Mesenchymal stem cell (in vitro differentiated cells and primary cell): Measurements from ENCODE around the gene IKBKE.

Source experiments
- DNase-seq: peaks from one replicate; pipeline ENCODE4 v3.0.0-alpha.2; 2013
- H2AFZ ChIP-seq: one replicate; pipeline ENCODE4 v1.6.1; 2013; ENCODE audit warnings: low read depth, mild to moderate bottlenecking, control low read depth, inconsistent platforms, low read length, moderate library complexity
- H2AK5ac ChIP-seq: 2 replicates; pipeline ENCODE4 v1.6.1; 2013; ENCODE audit warnings: low read length, moderate library complexity, mild to moderate bottlenecking, inconsistent platforms; ENCODE audit not compliant: severe bottlenecking
- H2BK120ac ChIP-seq: one replicate; pipeline ENCODE4 v1.6.1; 2013; ENCODE audit warnings: low read depth, mild to moderate bottlenecking, inconsistent platforms, low read length, moderate library complexity
- H2BK12ac ChIP-seq, 2 experiments: one replicate each; pipeline ENCODE4 v1.6.1; 2013; ENCODE audit warnings: inconsistent platforms in 2 of 2, low read length in 2 of 2, mild to moderate bottlenecking in 2 of 2, moderate library complexity in 2 of 2, control low read depth in 1 of 2
- H2BK15ac ChIP-seq: one replicate; pipeline ENCODE4 v1.6.1; 2013; ENCODE audit warnings: mild to moderate bottlenecking, low read depth, inconsistent platforms; ENCODE audit not compliant: poor library complexity, severe bottlenecking
- H2BK5ac ChIP-seq: 2 replicates; pipeline ENCODE4 v1.6.1; 2013; ENCODE audit warnings: low read depth, mild to moderate bottlenecking, low read length, control low read depth, inconsistent platforms; ENCODE audit not compliant: poor library complexity, severe bottlenecking
- H3K14ac ChIP-seq, 2 experiments: one replicate each; pipeline ENCODE4 v1.6.1; 2013; ENCODE audit warnings: inconsistent platforms in 2 of 2, low read length in 2 of 2, control low read depth in 1 of 2, mild to moderate bottlenecking in 1 of 2, moderate library complexity in 1 of 2
- H3K18ac ChIP-seq, 2 experiments: one replicate each; pipeline ENCODE4 v1.6.1; 2013; ENCODE audit warnings: inconsistent platforms in 2 of 2, low read length in 2 of 2, control low read depth in 1 of 2, low read depth in 1 of 2, mild to moderate bottlenecking in 1 of 2
- H3K23ac ChIP-seq, 2 experiments: one replicate each; pipeline ENCODE4 v1.6.1; 2013; ENCODE audit warnings: inconsistent platforms in 2 of 2, low read length in 2 of 2, mild to moderate bottlenecking in 2 of 2, moderate library complexity in 2 of 2, control low read depth in 1 of 2
- H3K27ac ChIP-seq: 2 replicates; pipeline ENCODE4 v1.5.1; 2013; ENCODE audit warnings: mild to moderate bottlenecking, moderate library complexity, low read length, control low read depth, inconsistent platforms; ENCODE audit not compliant: poor library complexity, severe bottlenecking
- H3K27me3 ChIP-seq, 2 experiments: 2 replicates each; pipeline versions ENCODE4 v1.6.1 to v1.7.0; 2013; ENCODE audit warnings: low read length in 2 of 2, mild to moderate bottlenecking in 2 of 2, moderate library complexity in 2 of 2, control low read depth in 1 of 2, inconsistent platforms in 1 of 2; ENCODE audit not compliant: control insufficient read depth in 1 of 2, insufficient read depth in 1 of 2
- H3K36me3 ChIP-seq, 2 experiments: 2 replicates each; pipeline versions ENCODE4 v1.6.1 to v1.7.0; 2013; ENCODE audit warnings: low read length in 2 of 2, control low read depth in 1 of 2, inconsistent platforms in 1 of 2, low read depth in 1 of 2, mild to moderate bottlenecking in 1 of 2; ENCODE audit not compliant: insufficient read depth in 2 of 2, control insufficient read depth in 1 of 2
- H3K4ac ChIP-seq, 2 experiments: one replicate each; pipeline ENCODE4 v1.6.1; 2013; ENCODE audit warnings: inconsistent platforms in 2 of 2, low read length in 2 of 2, mild to moderate bottlenecking in 2 of 2, moderate library complexity in 2 of 2, control low read depth in 1 of 2, low read depth in 1 of 2
- H3K4me1 ChIP-seq: 2 replicates; pipeline ENCODE4 v1.6.1; 2013; ENCODE audit warnings: low read depth, low read length, control low read depth; ENCODE audit not compliant: control insufficient read depth, insufficient read depth
- H3K4me2 ChIP-seq: 2 replicates; pipeline ENCODE4 v1.6.1; 2013; ENCODE audit warnings: low read length, mild to moderate bottlenecking, inconsistent platforms; ENCODE audit not compliant: poor library complexity, severe bottlenecking
- H3K4me3 ChIP-seq, 2 experiments: 2 replicates each; pipeline versions ENCODE4 v1.5.1 to v1.7.0; 2013; ENCODE audit warnings: low read length in 2 of 2, mild to moderate bottlenecking in 2 of 2, control low read depth in 1 of 2, low read depth in 1 of 2; ENCODE audit not compliant: insufficient read depth in 1 of 2
- H3K79me1 ChIP-seq: replicated peaks from 2 replicates; pipeline ENCODE4 v1.6.1; 2013; ENCODE audit warnings: mild to moderate bottlenecking, control low read depth, low read length, inconsistent platforms; ENCODE audit not compliant: poor library complexity, severe bottlenecking
- H3K9ac ChIP-seq: 2 replicates; pipeline ENCODE4 v1.7.0; 2013; ENCODE audit warnings: mild to moderate bottlenecking, low read length, moderate library complexity
- H3K9me3 ChIP-seq: 2 replicates; pipeline ENCODE4 v1.7.0; 2013; ENCODE audit warnings: mild to moderate bottlenecking, low read length; ENCODE audit not compliant: control insufficient read depth
- H4K8ac ChIP-seq: one replicate; pipeline ENCODE4 v1.6.1; 2013; ENCODE audit warnings: inconsistent platforms, mild to moderate bottlenecking, low read length, moderate library complexity
- H4K91ac ChIP-seq: one replicate; pipeline ENCODE4 v1.6.1; 2013; ENCODE audit warnings: mild to moderate bottlenecking, low read length, inconsistent platforms
- WGBS: methylation state at CpG from one replicate; pipeline ENCODE4 v1.1.7; 2013; ENCODE audit warnings: mixed read lengths; 5-methylcytosine and 5-hydroxymethylcytosine counted together

Gene IKBKE

DNA sequence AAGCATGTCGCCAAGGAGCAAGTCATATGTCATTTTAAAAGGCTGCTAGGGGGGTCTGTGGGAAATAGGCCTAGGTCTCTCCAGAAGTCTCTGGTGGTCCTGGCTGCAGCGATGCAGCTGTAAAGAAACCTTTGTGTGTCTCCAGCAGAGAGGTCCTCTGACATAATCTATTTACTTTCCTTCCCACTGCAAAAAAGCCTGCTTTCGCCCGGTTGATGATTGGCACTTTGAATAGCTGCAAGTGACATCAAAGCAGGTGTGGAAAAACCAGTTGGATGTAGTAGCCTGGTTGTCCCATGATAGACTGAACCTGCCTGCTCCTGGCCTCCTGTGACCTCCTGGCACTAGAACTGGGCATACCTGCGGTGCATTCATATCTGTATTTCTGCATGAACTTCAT, 50.9 kb downstream of the IKBKE start:
- Histone ChIP-seq H2BK12ac (no peak overlapping the region), H3K27me3 (peaks cover 0 to 48% of the 10 kb centered on the region in 2 experiments), H4K8ac (no peak overlapping the region), H4K91ac (no peak overlapping the region), H3K23ac (no peak overlapping the region), H3K4me2 (no peak overlapping the region), H3K14ac (no peak overlapping the region), H2AK5ac (no peak overlapping the region), H3K9ac (no peak overlapping the region), H3K4ac (no peak overlapping the region), H2BK120ac (no peak overlapping the region), H3K18ac (no peak overlapping the region), H3K4me3 (no peak overlapping the region), H2BK15ac (no peak overlapping the region), H3K27ac (no peak overlapping the region), H2BK5ac (no peak overlapping the region), H3K36me3 (no peaks in the 10 kb centered on the region), H3K4me1 (no peaks in the 10 kb centered on the region), H3K79me1 (no peaks in the 10 kb centered on the region), H3K9me3 (no peaks in the 10 kb centered on the region), H2AFZ (no peak overlapping the region)
- DNase-seq: no peak
- 86% methylated on average over 4 of the region's 5 CpGs for WGBS

GRCh38 chr1:206521694-206522402, 51.6 kb downstream of the IKBKE start:
- no peak overlapping the region for H3K23ac ChIP-seq
- no peak overlapping the region for H2AK5ac ChIP-seq
- H3K4me1 ChIP-seq: no peaks in the 10 kb centered on the region
- no peak overlapping the region for H3K27ac ChIP-seq
- no peaks in the 10 kb centered on the region for H3K36me3 ChIP-seq
- H2BK15ac ChIP-seq: no peak overlapping the region
- no peak overlapping the region for H4K91ac ChIP-seq
- no peak overlapping the region for H3K4ac ChIP-seq
- H3K9ac ChIP-seq: no peak overlapping the region
- peaks cover 0 to 46% of the 10 kb centered on the region in 2 experiments for H3K27me3 ChIP-seq
- no peak overlapping the region for H3K4me2 ChIP-seq
- no peak overlapping the region for H2BK5ac ChIP-seq
- H3K9me3 ChIP-seq: no peaks in the 10 kb centered on the region
- no peak overlapping the region for H2BK12ac ChIP-seq
- no peak for DNase-seq
- H3K4me3 ChIP-seq: no peak overlapping the region
- H3K79me1 ChIP-seq: no peaks in the 10 kb centered on the region
- H3K14ac ChIP-seq: no peak overlapping the region
- H2BK120ac ChIP-seq: no peak overlapping the region
- H3K18ac ChIP-seq: no peak overlapping the region
- H4K8ac ChIP-seq: no peak overlapping the region
- no peak overlapping the region for H2AFZ ChIP-seq
- WGBS: 59% methylated on average over 7 of the region's 8 CpGs

- Histone ChIP-seq H4K8ac (no peak overlapping the region), H2BK120ac (no peak overlapping the region), H3K27me3 (peaks cover 0 to 35% of the 10 kb centered on the region in 2 experiments), H3K4me1 (no peaks in the 10 kb centered on the region), H2BK5ac (no peak overlapping the region), H3K79me1 (no peaks in the 10 kb centered on the region), H2BK15ac (no peak overlapping the region), H3K4me2 (no peak overlapping the region), H2BK12ac (no peak overlapping the region), H3K14ac (no peak overlapping the region), H2AK5ac (no peak overlapping the region), H3K36me3 (no peaks in the 10 kb centered on the region), H3K18ac (no peak overlapping the region), H3K23ac (no peak overlapping the region), H3K9me3 (no peaks in the 10 kb centered on the region), H3K9ac (no peak overlapping the region), H4K91ac (no peak overlapping the region), H3K4ac (no peak overlapping the region), H2AFZ (no peak overlapping the region), H3K27ac (no peak overlapping the region), H3K4me3 (no peak overlapping the region)
- WGBS: 73% methylated on average over 2 of the region's 5 CpGs
- DNase-seq: no peak
Measured at GRCh38 chr1:206524739-206525364, 54.6 kb downstream of the IKBKE start.

DNA sequence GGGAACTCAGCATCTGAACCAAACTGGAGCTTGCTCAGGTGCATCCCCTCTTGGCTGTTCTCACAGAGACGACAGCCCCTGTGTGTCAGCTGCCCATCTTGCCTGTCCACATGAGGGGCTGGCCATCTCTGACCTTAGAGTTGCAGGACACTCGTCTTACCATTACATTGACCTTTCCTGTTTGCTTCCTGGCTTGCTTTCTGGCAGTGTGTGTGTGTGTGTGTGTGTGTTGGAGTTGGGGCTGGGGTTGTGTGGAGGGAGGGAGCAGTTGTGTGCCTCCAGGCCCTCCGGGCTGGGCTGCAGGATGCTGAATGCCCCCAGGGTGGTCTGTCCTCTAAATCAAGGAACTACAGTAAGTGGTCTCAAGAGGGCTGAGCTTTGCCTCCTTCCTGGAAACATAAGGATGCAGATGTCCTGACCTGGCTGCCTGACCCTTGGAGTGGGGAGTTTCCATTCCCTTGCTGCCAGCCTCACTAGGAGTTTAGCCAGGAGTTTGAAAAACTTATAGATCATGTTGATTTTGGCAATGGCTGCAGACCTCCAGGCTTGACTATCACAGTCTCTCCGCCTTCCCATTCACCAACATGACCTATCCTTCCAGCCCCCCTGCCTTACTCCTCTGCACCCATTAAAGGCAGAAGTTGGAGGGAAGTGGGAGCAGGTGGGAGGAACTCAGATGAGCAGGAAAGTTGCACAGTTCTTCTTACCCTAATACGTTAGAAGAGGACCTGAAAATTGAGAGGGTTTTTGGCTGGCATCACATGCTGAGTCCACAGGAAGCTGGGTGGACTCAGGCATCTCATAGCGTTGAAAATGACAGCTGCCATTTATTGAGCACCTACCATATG, 56.0 kb downstream of the IKBKE start:
- Histone ChIP-seq H3K36me3 (no peaks in the 10 kb centered on the region), H2AFZ (no peak overlapping the region), H3K23ac (no peak overlapping the region), H4K91ac (no peak overlapping the region), H2BK120ac (no peak overlapping the region), H2BK15ac (no peak overlapping the region), H3K4me3 (no peak overlapping the region), H3K18ac (no peak overlapping the region), H3K4ac (no peak overlapping the region), H3K14ac (peak overlapping the region in 1 of 2 experiments; percentile 73), H3K27me3 (peaks cover 0 to 35% of the 10 kb centered on the region in 2 experiments), H3K79me1 (no peaks in the 10 kb centered on the region), H3K4me1 (no peaks in the 10 kb centered on the region), H3K9me3 (no peaks in the 10 kb centered on the region), H2BK12ac (no peak overlapping the region), H3K4me2 (no peak overlapping the region), H2AK5ac (no peak overlapping the region), H3K27ac (no peak overlapping the region), H4K8ac (no peak overlapping the region), H3K9ac (no peak overlapping the region), H2BK5ac (no peak overlapping the region)
- WGBS: 49% methylated on average over 5 of the region's 6 CpGs
- no peak for DNase-seq
